Fibroblast of pulmonary artery (primary cell): ENCODE results near the gene GSTA4.

ENCODE experiments used
- DNase-seq: peaks from one replicate; pipeline ENCODE4 v3.0.0-alpha.2; 2010; ENCODE audit warnings: low read depth
- H3K4me3 ChIP-seq: replicated peaks from 2 replicates; pipeline ENCODE4 v1.5.1; 2011; ENCODE audit warnings: low read depth, mild to moderate bottlenecking, control low read depth, low read length, moderate library complexity
- CTCF ChIP-seq: IDR thresholded peaks from 2 replicates; pipeline ENCODE4 v1.5.1; 2011; ENCODE audit warnings: mild to moderate bottlenecking, control low read depth, low read length, inconsistent platforms; ENCODE audit errors: missing control alignments

Gene GSTA4

GRCh38 chr6:53005663-53006250 is 10.7 kb upstream of the GSTA4 start:
- H3K4me3 ChIP-seq, result no peak overlapping the region
- no peak for TF ChIP-seq CTCF
- no peak for DNase-seq

- no peak overlapping the region for H3K4me3 ChIP-seq
- DNase-seq, result no peak
- TF ChIP-seq CTCF, result no peak
Measured at GRCh38 chr6:52999456-52999855, 4.4 kb upstream of the GSTA4 start.

- no peak for TF ChIP-seq CTCF
- H3K4me3 ChIP-seq, result no peak overlapping the region
- no peak for DNase-seq
Measured at GRCh38 chr6:52998603-52999002, 3.5 kb upstream of the GSTA4 start.

- DNase-seq, result peak; percentile 87
- no peak for TF ChIP-seq CTCF
- H3K4me3 ChIP-seq, result peak overlapping the region; percentile 12
Measured at GRCh38 chr6:52995913-52996645, 995 bp upstream of the GSTA4 start.

GRCh38 chr6:52994839-52995088 is 320 bp downstream of the GSTA4 start:
- H3K4me3 ChIP-seq, result peak overlapping the region; percentile 81
- no peak for TF ChIP-seq CTCF
- peak; percentile 13 for DNase-seq

- DNase-seq, result peak; percentile 39
- H3K4me3 ChIP-seq, result peak overlapping the region; percentile 81
- TF ChIP-seq CTCF, result no peak
Measured at GRCh38 chr6:52994031-52994838, 849 bp downstream of the GSTA4 start.
